ENCODE results near the gene DDX11. TPM values are rescaled to one million over a fixed set of nuclear protein-coding genes. Genes with fewer than 3 reads are reported as not detected.
"Not testable (repeated sequence)": the region's sequence is repeated elsewhere in the genome, so short reads cannot be mapped to it uniquely, and the experiment has no call there.

Gene DDX11
- 100 to 1,000 TPM; 147 to 149 TPM for total RNA-seq

DNA sequence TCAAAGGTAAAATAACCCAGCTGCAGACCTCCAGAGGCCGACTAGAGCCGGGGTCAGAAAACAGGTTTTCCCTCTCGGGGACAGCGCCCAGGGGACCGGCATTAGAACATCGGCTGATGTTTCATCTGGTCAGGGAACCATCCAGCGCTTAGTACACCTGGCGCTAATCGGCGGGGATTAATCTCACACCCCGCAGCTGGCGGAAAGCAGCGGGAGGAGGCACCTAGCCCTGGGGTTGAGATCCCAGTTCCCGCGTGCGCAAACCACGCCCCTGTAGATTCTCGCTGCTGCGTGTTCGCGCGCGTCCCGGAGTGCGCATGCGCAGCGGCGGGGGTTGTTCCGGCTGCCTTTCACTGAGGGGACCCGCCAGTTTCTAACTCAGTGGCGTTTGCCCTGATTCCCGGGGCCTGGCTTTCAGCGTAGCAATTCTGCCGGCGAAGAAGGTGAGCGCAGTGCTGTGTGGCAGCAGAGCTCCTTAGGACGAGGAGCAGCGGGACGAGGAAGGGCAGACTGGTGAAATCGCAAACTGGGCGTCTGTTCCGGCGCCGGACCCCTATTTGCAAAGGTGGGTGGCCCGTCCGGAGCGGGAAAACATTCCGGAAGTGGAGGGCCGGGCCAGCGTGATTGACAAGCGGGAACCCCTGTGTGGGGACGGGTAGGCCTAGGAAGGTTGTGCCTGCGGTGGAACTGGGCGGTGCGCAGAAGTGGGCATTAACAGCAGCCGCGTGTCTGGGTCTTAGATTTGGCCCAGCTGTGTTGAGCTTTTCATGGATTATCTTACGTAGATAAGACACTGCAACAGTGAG is at the start of gene DDX11:
TSS of gene DDX11 (plus strand) at position 334 of the 806 bp plus-strand sequence. CDS start 4,534 bp downstream, outside the sequence.
- H3K9me3 Mint-ChIP-seq, H3K4me1 Mint-ChIP-seq, H3K27me3 Mint-ChIP-seq: not testable (repeated sequence)
- Mint-ChIP-seq H3K36me3 (ENCODE audit: low read depth) (peaks cover 35% of the 10 kb centered on the region), H3K4me3 (peak within 1 kb of the TSS; percentile 99), H3K27ac (peak within 1 kb of the TSS; percentile 96)
- peak; percentile 95 for ATAC-seq (replicated peaks)

GRCh38 chr12:31026202-31026601 is 47.5 kb upstream of the DDX11 start:
- ATAC-seq (replicated peaks), result no peak
- Mint-ChIP-seq H3K36me3 (ENCODE audit: low read depth) (no peaks in the 10 kb centered on the region), H3K9me3 (no peaks in the 10 kb centered on the region), H3K27me3 (peaks cover 13% of the 10 kb centered on the region), H3K27ac (no peak overlapping the region), H3K4me1 (no peaks in the 10 kb centered on the region), H3K4me3 (no peak overlapping the region)

GRCh38 chr12:31027006-31027405 is 46.7 kb upstream of the DDX11 start:
- H3K36me3 Mint-ChIP-seq (ENCODE audit: low read depth); H3K4me3 Mint-ChIP-seq; ATAC-seq (replicated peaks); H3K9me3 Mint-ChIP-seq; H3K4me1 Mint-ChIP-seq; H3K27ac Mint-ChIP-seq: not testable (repeated sequence)
- peaks cover 10% of the 10 kb centered on the region for H3K27me3 Mint-ChIP-seq

GRCh38 chr12:31029468-31029867 is 44.2 kb upstream of the DDX11 start:
- Mint-ChIP-seq H3K27me3 (peaks cover 8% of the 10 kb centered on the region), H3K9me3 (no peaks in the 10 kb centered on the region), H3K27ac (no peak overlapping the region), H3K4me1 (no peaks in the 10 kb centered on the region), H3K36me3 (ENCODE audit: low read depth) (no peaks in the 10 kb centered on the region), H3K4me3 (no peak overlapping the region)
- no peak for ATAC-seq (replicated peaks)

GRCh38 chr12:31029916-31030562 is 43.6 kb upstream of the DDX11 start:
- H3K27me3 Mint-ChIP-seq, result peaks cover 7% of the 10 kb centered on the region
- no peaks in the 10 kb centered on the region for H3K36me3 Mint-ChIP-seq (ENCODE audit: low read depth)
- ATAC-seq (replicated peaks), result no peak
- H3K4me3 Mint-ChIP-seq, result no peak overlapping the region
- no peak overlapping the region for H3K27ac Mint-ChIP-seq
- no peaks in the 10 kb centered on the region for H3K4me1 Mint-ChIP-seq
- no peaks in the 10 kb centered on the region for H3K9me3 Mint-ChIP-seq

GRCh38 chr12:31031951-31032335 is 41.7 kb upstream of the DDX11 start:
- ATAC-seq (replicated peaks), result no peak
- no peaks in the 10 kb centered on the region for H3K4me1 Mint-ChIP-seq
- H3K9me3 Mint-ChIP-seq, result no peaks in the 10 kb centered on the region
- no peak overlapping the region for H3K4me3 Mint-ChIP-seq
- no peaks in the 10 kb centered on the region for H3K36me3 Mint-ChIP-seq (ENCODE audit: low read depth)
- peaks cover 10% of the 10 kb centered on the region for H3K27me3 Mint-ChIP-seq
- H3K27ac Mint-ChIP-seq, result no peak overlapping the region

DNA sequence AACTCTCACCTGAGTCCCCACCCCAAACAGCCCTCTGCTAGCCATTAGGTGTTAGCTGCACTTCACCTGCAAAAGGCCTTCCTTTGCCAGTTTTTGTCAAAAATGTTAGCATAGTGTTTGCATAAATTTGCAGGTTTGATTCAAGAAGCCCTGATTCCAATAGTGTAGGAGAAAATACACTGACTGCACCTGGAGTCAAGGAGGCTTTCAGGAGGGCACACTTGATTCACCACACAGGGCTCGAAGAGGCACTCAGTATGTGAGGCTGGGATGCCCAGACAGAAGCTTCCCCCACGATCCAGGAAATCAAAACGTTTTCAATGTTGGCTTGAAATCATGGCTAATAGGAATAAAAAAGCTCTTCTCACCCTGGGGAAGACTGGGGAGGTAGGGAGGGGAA is 40.5 kb upstream of the DDX11 start:
- Mint-ChIP-seq H3K4me3 (no peak overlapping the region), H3K27me3 (peaks cover 14% of the 10 kb centered on the region), H3K9me3 (no peaks in the 10 kb centered on the region), H3K27ac (no peak overlapping the region), H3K4me1 (no peaks in the 10 kb centered on the region), H3K36me3 (ENCODE audit: low read depth) (no peaks in the 10 kb centered on the region)
- ATAC-seq (replicated peaks), result no peak

GRCh38 chr12:31033681-31034080 is 40.0 kb upstream of the DDX11 start:
- H3K36me3 Mint-ChIP-seq (ENCODE audit: low read depth), result no peaks in the 10 kb centered on the region
- no peak for ATAC-seq (replicated peaks)
- peaks cover 15% of the 10 kb centered on the region for H3K27me3 Mint-ChIP-seq
- H3K27ac Mint-ChIP-seq, result no peak overlapping the region
- no peaks in the 10 kb centered on the region for H3K4me1 Mint-ChIP-seq
- no peak overlapping the region for H3K4me3 Mint-ChIP-seq
- H3K9me3 Mint-ChIP-seq, result no peaks in the 10 kb centered on the region

- Mint-ChIP-seq H3K4me3 (no peak overlapping the region), H3K4me1 (no peaks in the 10 kb centered on the region), H3K27me3 (peaks cover 17% of the 10 kb centered on the region), H3K27ac (no peak overlapping the region), H3K36me3 (ENCODE audit: low read depth) (no peaks in the 10 kb centered on the region), H3K9me3 (no peaks in the 10 kb centered on the region)
- no peak for ATAC-seq (replicated peaks)
Observed at GRCh38 chr12:31034372-31034771, 39.3 kb upstream of the DDX11 start.

- no peak overlapping the region for H3K4me3 Mint-ChIP-seq
- no peaks in the 10 kb centered on the region for H3K4me1 Mint-ChIP-seq
- H3K27me3 Mint-ChIP-seq, result peaks cover 17% of the 10 kb centered on the region
- H3K27ac Mint-ChIP-seq, result no peak overlapping the region
- no peaks in the 10 kb centered on the region for H3K36me3 Mint-ChIP-seq (ENCODE audit: low read depth)
- no peaks in the 10 kb centered on the region for H3K9me3 Mint-ChIP-seq
- ATAC-seq (replicated peaks), result no peak
Observed at GRCh38 chr12:31035226-31035625, 38.4 kb upstream of the DDX11 start.

DNA sequence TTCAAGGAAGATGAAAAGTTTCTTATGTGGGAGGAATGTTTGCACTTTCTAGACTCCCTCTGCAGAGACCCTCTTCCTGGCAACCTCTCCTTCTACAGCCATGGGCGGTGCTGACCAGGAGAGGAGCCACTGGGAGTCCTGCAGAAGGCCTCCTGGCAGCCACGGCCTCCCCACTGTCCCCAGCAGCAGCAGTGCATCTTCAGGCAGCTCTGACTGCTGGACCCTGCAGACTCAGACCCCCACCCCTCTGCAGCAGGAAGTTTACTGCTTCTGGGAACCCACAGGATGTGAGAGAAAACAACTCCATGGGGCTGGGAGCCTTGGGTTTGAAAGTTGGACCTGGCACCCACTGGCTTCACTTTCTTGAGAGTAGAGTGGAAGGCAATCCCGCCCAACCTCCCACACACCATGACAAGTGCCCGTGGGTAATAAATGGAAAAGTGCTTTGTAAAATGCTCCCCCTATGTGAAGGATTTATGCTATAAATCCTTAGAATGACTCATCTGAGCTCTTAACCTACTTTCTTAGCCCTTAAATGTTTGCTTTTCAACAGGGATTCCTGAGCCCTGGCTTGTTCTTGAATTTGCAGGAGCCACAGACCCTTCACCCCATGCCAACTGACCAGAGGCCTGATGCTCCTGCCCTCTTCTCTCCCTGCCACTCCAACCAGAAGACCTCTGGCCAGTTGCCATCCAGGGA is 37.5 kb upstream of the DDX11 start:
- Mint-ChIP-seq H3K27me3 (peaks cover 17% of the 10 kb centered on the region), H3K27ac (no peak overlapping the region), H3K4me1 (no peaks in the 10 kb centered on the region), H3K4me3 (no peak overlapping the region), H3K36me3 (ENCODE audit: low read depth) (no peaks in the 10 kb centered on the region), H3K9me3 (no peaks in the 10 kb centered on the region)
- ATAC-seq (replicated peaks), result no peak

GRCh38 chr12:31037028-31037427 is 36.6 kb upstream of the DDX11 start:
- H3K4me1 Mint-ChIP-seq, result no peaks in the 10 kb centered on the region
- ATAC-seq (replicated peaks), result no peak
- no peak overlapping the region for H3K27ac Mint-ChIP-seq
- H3K9me3 Mint-ChIP-seq, result no peaks in the 10 kb centered on the region
- no peaks in the 10 kb centered on the region for H3K36me3 Mint-ChIP-seq (ENCODE audit: low read depth)
- H3K27me3 Mint-ChIP-seq, result peaks cover 17% of the 10 kb centered on the region
- no peak overlapping the region for H3K4me3 Mint-ChIP-seq

GRCh38 chr12:31037931-31038330 is 35.7 kb upstream of the DDX11 start:
- Mint-ChIP-seq H3K4me1 (no peaks in the 10 kb centered on the region), H3K9me3 (no peaks in the 10 kb centered on the region), H3K36me3 (ENCODE audit: low read depth) (no peaks in the 10 kb centered on the region), H3K27ac (no peak overlapping the region), H3K4me3 (no peak overlapping the region), H3K27me3 (peaks cover 17% of the 10 kb centered on the region)
- ATAC-seq (replicated peaks), result no peak

GRCh38 chr12:31041033-31041564 is 32.6 kb upstream of the DDX11 start:
- Mint-ChIP-seq H3K27me3 (peaks cover 10% of the 10 kb centered on the region), H3K4me3 (no peak overlapping the region), H3K4me1 (no peaks in the 10 kb centered on the region), H3K27ac (no peak overlapping the region), H3K36me3 (ENCODE audit: low read depth) (no peaks in the 10 kb centered on the region), H3K9me3 (no peaks in the 10 kb centered on the region)
- no peak for ATAC-seq (replicated peaks)

DNA sequence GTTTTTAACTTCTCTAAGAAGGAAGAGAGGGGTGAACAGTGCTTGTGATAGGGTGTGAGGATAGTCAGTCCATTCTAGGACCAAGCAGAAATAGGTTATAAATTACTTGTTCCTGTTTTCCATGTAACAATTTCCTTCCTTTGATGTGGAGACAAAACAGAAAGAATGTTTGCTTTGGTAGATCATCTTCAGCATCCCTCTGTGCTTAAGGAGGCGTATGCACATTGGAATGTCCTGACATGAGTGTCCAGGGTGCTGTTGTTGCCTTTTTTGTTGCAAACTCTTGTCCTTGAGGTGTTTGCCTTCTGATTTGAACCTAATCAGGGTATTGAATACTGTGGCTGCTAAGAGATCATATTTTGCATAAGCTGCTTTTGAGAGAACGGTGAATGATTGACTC is 23.5 kb upstream of the DDX11 start:
- not testable (repeated sequence) for H3K9me3 Mint-ChIP-seq; H3K36me3 Mint-ChIP-seq (ENCODE audit: low read depth); H3K27ac Mint-ChIP-seq; H3K27me3 Mint-ChIP-seq; H3K4me1 Mint-ChIP-seq; H3K4me3 Mint-ChIP-seq; ATAC-seq (replicated peaks)

All from activated T-helper 17 cell treated with anti-CD3 and anti-CD28 coated beads, Interleukin-2, amount 50 U/mL, for 72 hours (primary cell).